HepG2 (cell line): Measurements from ENCODE around the gene EPM2AIP1. TPM values are rescaled to one million over a fixed set of nuclear protein-coding genes. Genes with fewer than 3 reads are reported as not detected.

ENCODE experiments used
- ASH2L ChIP-seq: fragments of 300-600, 200-600 bp; sonication (generic); IDR thresholded peaks from 2 replicates; pipeline ENCODE4 v1.7.0; 2017; ENCODE audit warnings: low read depth, mild to moderate bottlenecking, moderate library complexity, mixed read lengths, low read length; ENCODE audit not compliant: insufficient read length
- ATF4 ChIP-seq, 2 experiments: fragments of 450-650 bp in 1 of 2; sonication (generic) in 1 of 2; formaldehyde crosslinking; IDR thresholded peaks; 2 replicates each; pipeline versions ENCODE4 v1.5.0 to v1.8.0; 2020 to 2022; ENCODE audit warnings: mild to moderate bottlenecking in 1 of 2, missing genetic modification reagents in 1 of 2
- BCL3 ChIP-seq: sonication (generic); formaldehyde crosslinking; IDR thresholded peaks from 2 replicates; pipeline ENCODE4 v1.5.1; 2020; ENCODE audit warnings: mild to moderate bottlenecking, missing genetic modification reagents, moderate library complexity
- ELF3 ChIP-seq: IDR thresholded peaks from 2 replicates; pipeline ENCODE4 v1.6.1; 2016; ENCODE audit warnings: missing genetic modification reagents, missing compliant biosample characterization
- FOXP1 ChIP-seq, 2 experiments: fragments of 450-650 bp in 1 of 2; IDR thresholded peaks; 2 replicates each; pipeline ENCODE4 v1.6.1; 2017 to 2018; ENCODE audit warnings: antibody characterized with exemption in 1 of 2
- GMEB2 ChIP-seq: IDR thresholded peaks from 2 replicates; pipeline ENCODE4 v1.6.1; 2016; ENCODE audit warnings: missing biosample characterization, missing genetic modification reagents, low read depth
- HOMEZ ChIP-seq: IDR thresholded peaks from 2 replicates; pipeline ENCODE4 v1.6.1; 2016; ENCODE audit warnings: low read depth
- KLF6 ChIP-seq: IDR thresholded peaks from 2 replicates; pipeline ENCODE4 v1.8.0; 2016; ENCODE audit warnings: missing biosample characterization, missing genetic modification reagents
- MAZ ChIP-seq, 2 experiments: sonication (generic) in 1 of 2; formaldehyde crosslinking in 1 of 2; IDR thresholded peaks; 2 replicates each; pipeline versions ENCODE4 v1.5.0 to v1.6.1; 2012 to 2020; ENCODE audit warnings: low read depth in 2 of 2, mild to moderate bottlenecking in 2 of 2, borderline replicate concordance in 1 of 2, improper control_type of control experiment in 1 of 2, low read length in 1 of 2, missing genetic modification reagents in 1 of 2, moderate library complexity in 1 of 2
- MED8 ChIP-seq: sonication (generic); formaldehyde crosslinking; IDR thresholded peaks from 2 replicates; pipeline ENCODE4 v1.8.1; 2023; ENCODE audit warnings: mild to moderate bottlenecking, missing genetic modification reagents; ENCODE audit not compliant: insufficient replicate concordance
- MEF2D ChIP-seq: sonication (generic); formaldehyde crosslinking; IDR thresholded peaks from 2 replicates; pipeline ENCODE4 v1.5.1; 2020; ENCODE audit warnings: mild to moderate bottlenecking, missing genetic modification reagents
- MIXL1 ChIP-seq: IDR thresholded peaks from 2 replicates; pipeline ENCODE4 v1.6.1; 2016
- RXRB ChIP-seq: IDR thresholded peaks from 2 replicates; pipeline ENCODE4 v1.6.1; 2016; ENCODE audit warnings: borderline replicate concordance, missing genetic modification reagents, missing compliant biosample characterization
- TRAFD1 ChIP-seq: sonication (generic); formaldehyde crosslinking; IDR thresholded peaks from 2 replicates; pipeline ENCODE4 v1.5.1; 2020; ENCODE audit warnings: missing genetic modification reagents, mild to moderate bottlenecking, borderline replicate concordance
- ZBTB26 ChIP-seq: IDR thresholded peaks from 2 replicates; pipeline ENCODE4 v1.6.1; 2016; ENCODE audit warnings: missing compliant biosample characterization, missing genetic modification reagents, borderline replicate concordance
- ZFYVE20 ChIP-seq: sonication (generic); formaldehyde crosslinking; IDR thresholded peaks from 2 replicates; pipeline ENCODE4 v1.8.0; 2023; ENCODE audit warnings: low read depth, mild to moderate bottlenecking, moderate library complexity, missing genetic modification reagents, borderline replicate concordance
- ZNF138 ChIP-seq: sonication (generic); formaldehyde crosslinking; IDR thresholded peaks from 2 replicates; pipeline ENCODE4 v1.5.0; 2020; ENCODE audit warnings: mild to moderate bottlenecking, low read depth, missing genetic modification reagents
- ZNF501 ChIP-seq: sonication (generic); formaldehyde crosslinking; IDR thresholded peaks from 2 replicates; pipeline ENCODE4 v1.5.1; 2020; ENCODE audit warnings: mild to moderate bottlenecking, moderate library complexity, missing genetic modification reagents
- ZNF563 ChIP-seq: sonication (generic); formaldehyde crosslinking; IDR thresholded peaks from 2 replicates; pipeline ENCODE4 v1.8.0; 2022; ENCODE audit warnings: mild to moderate bottlenecking, moderate library complexity, missing genetic modification reagents
- ZSCAN12 ChIP-seq: sonication (generic); formaldehyde crosslinking; IDR thresholded peaks from 2 replicates; pipeline ENCODE4 v1.9.0; 2021; ENCODE audit warnings: mild to moderate bottlenecking, missing genetic modification reagents
- polyA plus RNA-seq, 8 experiments: library from polyadenylated mRNA; depleted of rRNA in 3 of 8; stranded (reverse) in 7 of 8; unstranded in 1 of 8; fragments of >200 nt; fragmentation: Illumina TruSeq in 4 of 8; extraction: Trizol in 4 of 8; gene quantifications; 2 replicates each; pipeline versions ENCODE4 v1.2.1 to v1.2.3, GENCODE V29; 2011 to 2016; ENCODE audit warnings: low read depth in 4 of 8, missing spikeins in 1 of 8, mixed read lengths in 1 of 8; ENCODE audit not compliant: insufficient read depth in 1 of 8
- total RNA-seq, 5 experiments: library from RNA; depleted of rRNA; stranded (reverse); fragments of >200 nt; fragmentation: Illumina TruSeq; extraction: Trizol; gene quantifications; 2 replicates each; pipeline ENCODE4 v1.2.3, GENCODE V29; 2016; ENCODE audit warnings: low read depth in 1 of 5

EPM2AIP1 gene
- total and polyA plus RNA-seq, 2 of the 13 experiments (the other 11 are each of a cell fraction or from before 2014, with no cell fraction given) = 10.7 to 23.0 TPM

GRCh38 chr3:36992806-36993325 lies at the start of gene EPM2AIP1 (continued):
- TF ChIP-seq TRAFD1 (CRISPR knock-in tag) = no peak
- no peak for TF ChIP-seq MED8 (CRISPR knock-in tag)
- TF ChIP-seq ZSCAN12 (CRISPR knock-in tag) = peak; percentile 71; the same call in 1 of the 2 replicates
- peak; percentile 82 for TF ChIP-seq ASH2L
- peak; percentile 7; the same call in 1 of the 2 replicates for TF ChIP-seq KLF6 (CRISPR knock-in tag)
- TF ChIP-seq ZBTB26 (CRISPR knock-in tag) = peak; percentile 68
- TF ChIP-seq MIXL1 (CRISPR knock-in tag) = no peak; the same call in 1 of the 2 replicates
- peak; percentile 87; the same call in 1 of the 2 replicates for TF ChIP-seq BCL3 (CRISPR knock-in tag)
- no peak for TF ChIP-seq FOXP1 (IDR thresholded peaks at IDR 0.05)
- no peak for TF ChIP-seq FOXP1 (CRISPR knock-in tag; IDR thresholded peaks at IDR 0.05)
- TF ChIP-seq RXRB (CRISPR knock-in tag) = peak; percentile 48; the same call in 1 of the 2 replicates
- 0 out of 2 replicates have a peak, but pooled peaks have one; percentile 34 for TF ChIP-seq MAZ (IDR thresholded peaks at IDR 0.05; ENCODE audit: borderline replicate concordance, low read depth, low read length)
- peak; percentile 78 for TF ChIP-seq MAZ (CRISPR knock-in tag; IDR thresholded peaks at IDR 0.05; ENCODE audit: low read depth)
- peak; percentile 81; the same call in 1 of the 2 replicates for TF ChIP-seq ZNF501 (CRISPR knock-in tag)
- TF ChIP-seq ATF4 (CRISPR knock-in tag; IDR thresholded peaks at IDR 0.05) = 0 out of 4 replicates have a peak, but pooled peaks of 1 of the 2 experiments have one; percentile 30
- TF ChIP-seq ZNF138 (CRISPR knock-in tag) = no peak
- TF ChIP-seq ZNF563 (CRISPR knock-in tag) = peak; percentile 75; the same call in 1 of the 2 replicates
- TF ChIP-seq MEF2D = peak; percentile 66
- TF ChIP-seq HOMEZ = peak; percentile 71
- peak; percentile 41; the same call in 1 of the 2 replicates for TF ChIP-seq ELF3 (CRISPR knock-in tag)
- TF ChIP-seq ZFYVE20 = no peak
- TF ChIP-seq GMEB2 (CRISPR knock-in tag) = no peak
